Measurements from ENCODE around the gene THSD7B. TPM values are rescaled to one million over a fixed set of nuclear protein-coding genes. Genes with fewer than 3 reads are reported as not detected.

THSD7B gene
- total RNA-seq, 1 donor from 2014 or later = not detected

- H3K27me3 Mint-ChIP-seq (ENCODE audit: unreplicated experiment) = no peaks in the 10 kb centered on the region
- no peaks in the 10 kb centered on the region for H3K9me3 Mint-ChIP-seq (ENCODE audit: unreplicated experiment)
- DNase-seq (ENCODE audit: extremely low spot score, unreplicated experiment) = no peak
- H3K36me3 Mint-ChIP-seq (ENCODE audit: unreplicated experiment) = peaks cover 3% of the 10 kb centered on the region
- no peak overlapping the region for H3K4me3 Mint-ChIP-seq (ENCODE audit: unreplicated experiment)
- H3K27ac Mint-ChIP-seq (ENCODE audit: unreplicated experiment) = peak overlapping the region; percentile 72
- peaks cover 67% of the 10 kb centered on the region for H3K4me1 Mint-ChIP-seq (ENCODE audit: unreplicated experiment)
- no peak for TF ChIP-seq CTCF (IDR thresholded peaks at IDR 0.05)
Measured at GRCh38 chr2:137117385-137117784, 352.0 kb downstream of the THSD7B start.

- Mint-ChIP-seq H3K27me3 (ENCODE audit: unreplicated experiment) (no peaks in the 10 kb centered on the region), H3K27ac (ENCODE audit: unreplicated experiment) (peak overlapping the region; percentile 36), H3K4me1 (ENCODE audit: unreplicated experiment) (peaks cover 75% of the 10 kb centered on the region), H3K36me3 (ENCODE audit: unreplicated experiment) (peaks cover 3% of the 10 kb centered on the region), H3K4me3 (ENCODE audit: unreplicated experiment) (no peak overlapping the region), H3K9me3 (ENCODE audit: unreplicated experiment) (no peaks in the 10 kb centered on the region)
- no peak for TF ChIP-seq CTCF (IDR thresholded peaks at IDR 0.05)
- DNase-seq (ENCODE audit: extremely low spot score, unreplicated experiment) = no peak
Measured at GRCh38 chr2:137118140-137118539, 352.8 kb downstream of the THSD7B start.

- Mint-ChIP-seq H3K4me1 (ENCODE audit: unreplicated experiment) (peaks cover 39% of the 10 kb centered on the region), H3K4me3 (ENCODE audit: unreplicated experiment) (no peak overlapping the region), H3K9me3 (ENCODE audit: unreplicated experiment) (peaks cover 10% of the 10 kb centered on the region), H3K27ac (ENCODE audit: unreplicated experiment) (peak overlapping the region; percentile 64), H3K36me3 (ENCODE audit: unreplicated experiment) (peaks cover 3% of the 10 kb centered on the region), H3K27me3 (ENCODE audit: unreplicated experiment) (no peaks in the 10 kb centered on the region)
- no peak for DNase-seq (ENCODE audit: extremely low spot score, unreplicated experiment)
- TF ChIP-seq CTCF (IDR thresholded peaks at IDR 0.05) = no peak
Measured at GRCh38 chr2:137123226-137123625, 357.9 kb downstream of the THSD7B start.

- Mint-ChIP-seq H3K9me3 (ENCODE audit: unreplicated experiment) (no peaks in the 10 kb centered on the region), H3K4me1 (ENCODE audit: unreplicated experiment) (no peaks in the 10 kb centered on the region), H3K27me3 (ENCODE audit: unreplicated experiment) (no peaks in the 10 kb centered on the region), H3K27ac (ENCODE audit: unreplicated experiment) (no peak overlapping the region), H3K36me3 (ENCODE audit: unreplicated experiment) (no peaks in the 10 kb centered on the region), H3K4me3 (ENCODE audit: unreplicated experiment) (no peak overlapping the region)
- TF ChIP-seq CTCF (IDR thresholded peaks at IDR 0.05) = no peak
- DNase-seq (ENCODE audit: extremely low spot score, unreplicated experiment) = no peak
Measured at GRCh38 chr2:137133225-137133624, 367.9 kb downstream of the THSD7B start.

GRCh38 chr2:137138263-137138662, 372.9 kb downstream of the THSD7B start:
- no peak overlapping the region for H3K27ac Mint-ChIP-seq (ENCODE audit: unreplicated experiment)
- H3K4me1 Mint-ChIP-seq (ENCODE audit: unreplicated experiment) = no peaks in the 10 kb centered on the region
- H3K36me3 Mint-ChIP-seq (ENCODE audit: unreplicated experiment) = no peaks in the 10 kb centered on the region
- no peaks in the 10 kb centered on the region for H3K27me3 Mint-ChIP-seq (ENCODE audit: unreplicated experiment)
- TF ChIP-seq CTCF (IDR thresholded peaks at IDR 0.05) = no peak
- no peak overlapping the region for H3K4me3 Mint-ChIP-seq (ENCODE audit: unreplicated experiment)
- no peak for DNase-seq (ENCODE audit: extremely low spot score, unreplicated experiment)
- H3K9me3 Mint-ChIP-seq (ENCODE audit: unreplicated experiment) = no peaks in the 10 kb centered on the region

Measured in osteocyte (in vitro differentiated cells).